ENCODE results near the gene PAPLN.

- TF ChIP-seq, protein P1, sequence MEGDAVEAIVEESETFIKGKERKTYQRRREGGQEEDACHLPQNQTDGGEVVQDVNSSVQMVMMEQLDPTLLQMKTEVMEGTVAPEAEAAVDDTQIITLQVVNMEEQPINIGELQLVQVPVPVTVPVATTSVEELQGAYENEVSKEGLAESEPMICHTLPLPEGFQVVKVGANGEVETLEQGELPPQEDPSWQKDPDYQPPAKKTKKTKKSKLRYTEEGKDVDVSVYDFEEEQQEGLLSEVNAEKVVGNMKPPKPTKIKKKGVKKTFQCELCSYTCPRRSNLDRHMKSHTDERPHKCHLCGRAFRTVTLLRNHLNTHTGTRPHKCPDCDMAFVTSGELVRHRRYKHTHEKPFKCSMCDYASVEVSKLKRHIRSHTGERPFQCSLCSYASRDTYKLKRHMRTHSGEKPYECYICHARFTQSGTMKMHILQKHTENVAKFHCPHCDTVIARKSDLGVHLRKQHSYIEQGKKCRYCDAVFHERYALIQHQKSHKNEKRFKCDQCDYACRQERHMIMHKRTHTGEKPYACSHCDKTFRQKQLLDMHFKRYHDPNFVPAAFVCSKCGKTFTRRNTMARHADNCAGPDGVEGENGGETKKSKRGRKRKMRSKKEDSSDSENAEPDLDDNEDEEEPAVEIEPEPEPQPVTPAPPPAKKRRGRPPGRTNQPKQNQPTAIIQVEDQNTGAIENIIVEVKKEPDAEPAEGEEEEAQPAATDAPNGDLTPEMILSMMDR (IDR thresholded peaks at IDR 0.05), result no peak
- TF ChIP-seq EP300 (IDR thresholded peaks at IDR 0.05; ENCODE audit: low read depth), result no peak
- no peak for TF ChIP-seq POLR2A (IDR thresholded peaks at IDR 0.05)
- no peak for TF ChIP-seq POLR2AphosphoS5 (IDR thresholded peaks at IDR 0.05)
These were observed 52.0 kb downstream of the PAPLN start for GRCh38 chr14:73289308-73289707.
